GM18505 (cell line): ENCODE data around the gene ZNF844.

Source experiments
- ATAC-seq: cut with Tn5 transposase; IDR thresholded peaks from one replicate; pipeline ENCODE4 v1.9.1; 2021; ENCODE audit not compliant: unreplicated experiment
- POLR2A ChIP-seq: IDR thresholded peaks from 4 replicates; pipeline ENCODE4 v1.6.1; 2011; ENCODE audit warnings: borderline replicate concordance; ENCODE audit not compliant: insufficient read depth, insufficient read length; ENCODE audit errors: extremely low read depth

The ZNF844 gene

GRCh38 chr19:12112701-12113100 lies 48.2 kb downstream of the ZNF844 start:
- ATAC-seq: no peak
- TF ChIP-seq POLR2A: no peak

GRCh38 chr19:12113121-12113520 lies 48.6 kb downstream of the ZNF844 start:
- ATAC-seq: no peak
- no peak for TF ChIP-seq POLR2A

GRCh38 chr19:12117201-12117970 lies 52.9 kb downstream of the ZNF844 start:
- TF ChIP-seq POLR2A: no peak
- ATAC-seq: no peak

- no peak for TF ChIP-seq POLR2A
- no peak for ATAC-seq
Observed at GRCh38 chr19:12126707-12127106, 62.2 kb downstream of the ZNF844 start.
